Stimulated activated CD8-positive, alpha-beta memory T cell treated with anti-CD3 and anti-CD28 coated beads, Interleukin-12 subunit alpha, Interleukin-12 subunit beta, amount 100 ng/mL, for 24 hours (primary cell): Measurements from ENCODE around the gene TCTN3.
"Not testable (repeated sequence)": the region's sequence is repeated elsewhere in the genome, so short reads cannot be mapped to it uniquely, and the experiment has no call there.

Experiments
- DNase-seq: peaks from one replicate; pipeline ENCODE4 v3.0.0-alpha.2; 2020; ENCODE audit errors: extremely low read depth

TCTN3 gene

GRCh38 chr10:95628786-95629185, 64.9 kb downstream of the TCTN3 start:
- no peak for DNase-seq

GRCh38 chr10:95626500-95626899, 67.2 kb downstream of the TCTN3 start:
- no peak for DNase-seq

- DNase-seq, result not testable (repeated sequence)
Measured at GRCh38 chr10:95620415-95620814, 73.3 kb downstream of the TCTN3 start.

- no peak for DNase-seq
Measured at GRCh38 chr10:95618101-95618500, 75.6 kb downstream of the TCTN3 start.

- no peak for DNase-seq
Measured at GRCh38 chr10:95616446-95616845, 77.3 kb downstream of the TCTN3 start.
